GM23338 (cell line): ENCODE data around the gene PAPPA2. TPM values are rescaled to one million over a fixed set of nuclear protein-coding genes. Genes with fewer than 3 reads are reported as not detected.

ENCODE experiments used
- ATAC-seq: fragments of 200-7000 bp; cut with Tn5 transposase; 3 replicates; pipeline ENCODE4 v1.9.1; 2020
- DNase-seq: peaks from one replicate; pipeline ENCODE4 v3.0.0-alpha.2; 2015; ENCODE audit warnings: low spot score
- H2AFZ ChIP-seq: fragments of 200-600 bp; sonication (generic); 2 replicates; pipeline ENCODE4 v1.8.0; 2016; ENCODE audit warnings: antibody characterized with exemption, mild to moderate bottlenecking, moderate library complexity
- H3F3A ChIP-seq: fragments of 200-600 bp; sonication (generic); replicated peaks from 2 replicates; pipeline ENCODE4 v1.8.0; 2017; ENCODE audit warnings: antibody characterized with exemption, mixed run types, low read depth
- H3K27ac ChIP-seq: fragments of 200-600 bp; sonication (generic); 2 replicates; pipeline ENCODE4 v1.6.1; 2016; ENCODE audit warnings: low read depth
- H3K27me3 ChIP-seq: fragments of 200-600 bp; sonication (generic); 2 replicates; pipeline ENCODE4 v1.8.0; 2016; ENCODE audit warnings: mild to moderate bottlenecking, mixed run types, moderate library complexity; ENCODE audit not compliant: insufficient read depth
- H3K36me3 ChIP-seq: fragments of 200-600 bp; sonication (generic); 2 replicates; pipeline ENCODE4 v1.8.0; 2016; ENCODE audit warnings: mild to moderate bottlenecking; ENCODE audit not compliant: insufficient read depth
- H3K4me1 ChIP-seq: fragments of 200-600 bp; sonication (generic); 2 replicates; pipeline ENCODE4 v1.8.0; 2016; ENCODE audit warnings: mild to moderate bottlenecking, moderate library complexity; ENCODE audit not compliant: insufficient read depth
- H3K4me2 ChIP-seq: fragments of 200-600 bp; sonication (generic); 2 replicates; pipeline ENCODE4 v1.7.1; 2017; ENCODE audit warnings: mixed run types
- H3K4me3 ChIP-seq: fragments of 200-600 bp; sonication (generic); 2 replicates; pipeline ENCODE4 v1.6.1; 2016; ENCODE audit warnings: mixed run types
- H3K79me2 ChIP-seq: fragments of 200-600 bp; sonication (generic); replicated peaks from 2 replicates; pipeline ENCODE4 v1.8.0; 2017; ENCODE audit warnings: mild to moderate bottlenecking; ENCODE audit not compliant: insufficient read depth
- H3K9me2 ChIP-seq: fragments of 200-600 bp; sonication (generic); 2 replicates; pipeline ENCODE4 v1.8.0; 2017; ENCODE audit not compliant: insufficient read depth
- H4K20me1 ChIP-seq: fragments of 200-600 bp; sonication (generic); replicated peaks from 2 replicates; pipeline ENCODE4 v1.8.0; 2017; ENCODE audit warnings: mild to moderate bottlenecking; ENCODE audit not compliant: insufficient read depth
- H3K27ac Mint-ChIP-seq: 2 replicates; pipeline ENCODE4 v1.8.0; 2020; ENCODE audit warnings: inconsistent platforms, mild to moderate bottlenecking, moderate library complexity, mixed read lengths
- H3K27me3 Mint-ChIP-seq: 3 replicates; pipeline ENCODE4 v1.8.0; 2022; ENCODE audit warnings: low read depth, mild to moderate bottlenecking, moderate library complexity, mixed read lengths, inconsistent platforms; ENCODE audit not compliant: insufficient read depth, poor library complexity
- H3K36me3 Mint-ChIP-seq: 3 replicates; pipeline ENCODE4 v1.8.0; 2021; ENCODE audit warnings: low read depth, mild to moderate bottlenecking, inconsistent platforms, moderate library complexity, mixed read lengths
- H3K4me1 Mint-ChIP-seq: 3 replicates; pipeline ENCODE4 v1.8.0; 2020; ENCODE audit warnings: mild to moderate bottlenecking, inconsistent platforms, mixed read lengths
- H3K4me3 Mint-ChIP-seq: 3 replicates; pipeline ENCODE4 v1.8.0; 2021; ENCODE audit warnings: moderate library complexity, mild to moderate bottlenecking, inconsistent platforms, mixed read lengths
- H3K9me3 Mint-ChIP-seq: 3 replicates; pipeline ENCODE4 v1.8.0; 2020; ENCODE audit warnings: moderate library complexity, mild to moderate bottlenecking, inconsistent platforms, mixed read lengths
- CREB1 ChIP-seq: fragments of 250-450 bp; sonication (Bioruptor Pico); IDR thresholded peaks from 2 replicates; pipeline ENCODE4 v1.5.0; 2020; ENCODE audit warnings: low read depth, mild to moderate bottlenecking, moderate library complexity
- ETS1 ChIP-seq: IDR thresholded peaks from 2 replicates; pipeline ENCODE4 v1.6.1; 2016; ENCODE audit warnings: antibody characterized with exemption
- EZH2 ChIP-seq: fragments of 200-600 bp; sonication (generic); IDR thresholded peaks from one replicate; pipeline ENCODE4 v1.8.0; 2017; ENCODE audit warnings: antibody characterized with exemption, mild to moderate bottlenecking, low read depth; ENCODE audit not compliant: unreplicated experiment
- EZH2phosphoT487 ChIP-seq: fragments of 200-600 bp; sonication (generic); IDR thresholded peaks from one replicate; pipeline ENCODE4 v1.8.1; 2018; ENCODE audit warnings: antibody characterized with exemption; ENCODE audit not compliant: unreplicated experiment
- JUNB ChIP-seq: IDR thresholded peaks from one replicate; pipeline ENCODE4 v1.6.1; 2016; ENCODE audit warnings: antibody characterized with exemption; ENCODE audit not compliant: unreplicated experiment
- NANOG ChIP-seq: IDR thresholded peaks from 2 replicates; pipeline ENCODE4 v1.6.1; 2016; ENCODE audit warnings: antibody characterized with exemption, borderline replicate concordance
- POLR2AphosphoS5 ChIP-seq: IDR thresholded peaks from 2 replicates; pipeline ENCODE4 v1.6.1; 2016; ENCODE audit warnings: antibody characterized with exemption, low read depth
- REST ChIP-seq: IDR thresholded peaks from one replicate; pipeline ENCODE4 v1.6.1; 2018; ENCODE audit warnings: antibody characterized with exemption; ENCODE audit not compliant: unreplicated experiment
- STAT1 ChIP-seq: IDR thresholded peaks from one replicate; pipeline ENCODE4 v1.6.1; 2016; ENCODE audit warnings: antibody characterized with exemption; ENCODE audit not compliant: unreplicated experiment
- ZNF114 ChIP-seq: fragments of 250-450 bp; sonication (Bioruptor Pico); IDR thresholded peaks from 2 replicates; pipeline ENCODE4 v1.5.0; 2020; ENCODE audit warnings: mild to moderate bottlenecking, moderate library complexity
- ZNF331 ChIP-seq: fragments of 250-450 bp; sonication (Bioruptor Pico); IDR thresholded peaks from 2 replicates; pipeline ENCODE4 v1.5.0; 2020; ENCODE audit warnings: low read depth, mild to moderate bottlenecking, moderate library complexity
- ZNF462 ChIP-seq: fragments of 250-450 bp; sonication (Bioruptor Pico); IDR thresholded peaks from 2 replicates; pipeline ENCODE4 v1.5.0; 2020; ENCODE audit warnings: mild to moderate bottlenecking, moderate library complexity
- polyA plus RNA-seq: library from polyadenylated mRNA; unstranded; fragments of >200 nt; fragmentation: Nextera tagmentation; extraction: Ambion mirVana; gene quantifications from 2 replicates; pipeline ENCODE4 v1.2.1, GENCODE V29; 2016
- total RNA-seq: library from RNA; depleted of rRNA; stranded (reverse); fragments of >200 nt; shearing (Covaris generic); gene quantifications from 2 replicates; pipeline ENCODE4 v1.2.3, GENCODE V29; 2014
- TF ChIP-seq, protein P1 (sequence below), 2 experiments: fragments of 200-600 bp in 1 of 2; sonication (generic) in 1 of 2; conservative IDR thresholded peaks; 2 replicates each; pipeline versions ENCODE4 v1.5.1 to v1.6.1; 2016 to 2017; ENCODE audit warnings: antibody characterized with exemption in 2 of 2, low read depth in 2 of 2, mild to moderate bottlenecking in 2 of 2, moderate library complexity in 1 of 2

Gene PAPPA2
- total and polyA plus RNA-seq, 2 experiments from 2014 or later = 1.4 to 1.7 TPM

- Histone ChIP-seq H3K27ac (no peak overlapping the region), H3F3A (no peaks in the 10 kb centered on the region), H3K27me3 (no peaks in the 10 kb centered on the region), H2AFZ (peak overlapping the region; percentile 84), H3K36me3 (no peaks in the 10 kb centered on the region), H4K20me1 (no peaks in the 10 kb centered on the region), H3K79me2 (no peaks in the 10 kb centered on the region), H3K4me1 (peaks cover 31% of the 10 kb centered on the region), H3K9me2 (0 out of 2 replicates have a peak, but pooled peaks cover 4% of the 10 kb centered on the region), H3K4me3 (no peak overlapping the region), H3K4me2 (no peak overlapping the region; the same call in 1 of the 2 replicates)
- TF ChIP-seq JUNB (no peak), EZH2 (no peak), STAT1 (no peak), REST (no peak), ZNF114 (no peak), CREB1 (CRISPR knock-in tag) (no peak), POLR2AphosphoS5 (no peak), ZNF462 (CRISPR knock-in tag) (no peak), EZH2phosphoT487 (no peak), NANOG (no peak), ZNF331 (CRISPR knock-in tag) (no peak), ETS1 (no peak)
- TF ChIP-seq, protein P1, sequence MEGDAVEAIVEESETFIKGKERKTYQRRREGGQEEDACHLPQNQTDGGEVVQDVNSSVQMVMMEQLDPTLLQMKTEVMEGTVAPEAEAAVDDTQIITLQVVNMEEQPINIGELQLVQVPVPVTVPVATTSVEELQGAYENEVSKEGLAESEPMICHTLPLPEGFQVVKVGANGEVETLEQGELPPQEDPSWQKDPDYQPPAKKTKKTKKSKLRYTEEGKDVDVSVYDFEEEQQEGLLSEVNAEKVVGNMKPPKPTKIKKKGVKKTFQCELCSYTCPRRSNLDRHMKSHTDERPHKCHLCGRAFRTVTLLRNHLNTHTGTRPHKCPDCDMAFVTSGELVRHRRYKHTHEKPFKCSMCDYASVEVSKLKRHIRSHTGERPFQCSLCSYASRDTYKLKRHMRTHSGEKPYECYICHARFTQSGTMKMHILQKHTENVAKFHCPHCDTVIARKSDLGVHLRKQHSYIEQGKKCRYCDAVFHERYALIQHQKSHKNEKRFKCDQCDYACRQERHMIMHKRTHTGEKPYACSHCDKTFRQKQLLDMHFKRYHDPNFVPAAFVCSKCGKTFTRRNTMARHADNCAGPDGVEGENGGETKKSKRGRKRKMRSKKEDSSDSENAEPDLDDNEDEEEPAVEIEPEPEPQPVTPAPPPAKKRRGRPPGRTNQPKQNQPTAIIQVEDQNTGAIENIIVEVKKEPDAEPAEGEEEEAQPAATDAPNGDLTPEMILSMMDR (conservative IDR thresholded peaks at IDR 0.05; ENCODE audit: low read depth in 2 of 2) = no peak
- peaks cover 4% of the 10 kb centered on the region for H3K27me3 Mint-ChIP-seq
- DNase-seq (no peak), ATAC-seq (peak; percentile 40)
- H3K4me1 Mint-ChIP-seq = peaks cover 29% of the 10 kb centered on the region
- H3K4me3 Mint-ChIP-seq = no peak overlapping the region
- H3K27ac Mint-ChIP-seq = no peak overlapping the region
- no peaks in the 10 kb centered on the region for H3K36me3 Mint-ChIP-seq
- H3K9me3 Mint-ChIP-seq = no peaks in the 10 kb centered on the region; the same call in 2 of the 3 replicates
Observed at GRCh38 chr1:176801514-176802020, 338.6 kb downstream of the PAPPA2 start.
